HepG2 (cell line): ENCODE measurements around the gene TTYH1. TPM values are rescaled to one million over a fixed set of nuclear protein-coding genes. Genes with fewer than 3 reads are reported as not detected.
"Not testable (repeated sequence)": the region's sequence is repeated elsewhere in the genome, so short reads cannot be mapped to it uniquely, and the experiment has no call there.

Experiments
- ATAC-seq: fragments of 200-7000 bp; cut with Tn5 transposase; 3 replicates; pipeline ENCODE4 v1.9.1; 2020; ENCODE audit warnings: mild to moderate bottlenecking, moderate library complexity
- BruUV-seq: library from RNA; stranded (reverse); fragments of 400-500 nt; replicated peaks from 2 replicates; lab custom pipeline; 2021; lab: Mats Ljungman, UMichigan
- CTCF ChIA-PET: fragments of 300-600 bp; formaldehyde crosslinking; extraction: SDS; loops from one replicate; lab custom pipeline; 2021; ENCODE audit warnings: low total read pairs, inconsistent platforms, low intra/inter-chr PET ratio; lab: Yijun Ruan, JAX
- POLR2A ChIA-PET: fragments of 350-600 bp; sonication (Branson Sonifier 250); formaldehyde crosslinking; loops from one replicate; lab custom pipeline; 2020; ENCODE audit warnings: antibody characterized with exemption, inconsistent platforms; lab: Yijun Ruan, JAX
- DNase-seq: peaks from one replicate; pipeline ENCODE4 v3.0.0-alpha.2; 2015; ENCODE audit warnings: low spot score
- FAIRE-seq: peaks from 3 replicates; lab custom pipeline; 2011; peaks lifted over from hg19 to GRCh38; lab: Jason Lieb, UNC
- H2AFZ ChIP-seq: one replicate; pipeline ENCODE4 v1.6.1; 2011; ENCODE audit warnings: low read length, inconsistent platforms
- H3K27ac ChIP-seq: fragments of 300-600 bp; 3 replicates; pipeline ENCODE4 v1.8.0; 2011; ENCODE audit warnings: mixed run types, mild to moderate bottlenecking, mixed read lengths, low read length, inconsistent platforms; ENCODE audit not compliant: insufficient read depth; ENCODE audit errors: extremely low read length
- H3K27me3 ChIP-seq, 2 experiments: fragments of 200-600 bp in 1 of 2; 2 replicates in 1 of 2; 3 replicates in 1 of 2; pipeline versions ENCODE4 v1.6.0 to v1.8.0; 2011; ENCODE audit warnings: low read length in 2 of 2, mild to moderate bottlenecking in 2 of 2, moderate library complexity in 2 of 2, inconsistent platforms in 1 of 2; ENCODE audit not compliant: insufficient read depth in 2 of 2, control insufficient read depth in 1 of 2
- H3K36me3 ChIP-seq, 2 experiments: fragments of 200-600 bp in 1 of 2; replicated peaks in 1 of 2; 2 replicates in 1 of 2; 3 replicates in 1 of 2; pipeline versions ENCODE4 v1.5.1 to v1.8.0; 2011; ENCODE audit warnings: low read length in 2 of 2, inconsistent platforms in 1 of 2; ENCODE audit not compliant: insufficient read depth in 2 of 2, control insufficient read depth in 1 of 2
- H3K4me1 ChIP-seq: 2 replicates; pipeline ENCODE4 v1.5.1; 2012; ENCODE audit warnings: low read length, inconsistent platforms; ENCODE audit not compliant: insufficient read depth
- H3K4me2 ChIP-seq: 2 replicates; pipeline ENCODE4 v1.6.0; 2011; ENCODE audit warnings: low read depth, low read length, inconsistent platforms
- H3K4me3 ChIP-seq, 3 experiments: fragments of 200-600 bp in 1 of 3; sonication (generic), shearing (Covaris generic) in 1 of 3; replicated peaks in 1 of 3; 2 replicates each; pipeline ENCODE4 v1.5.1; 2011 to 2016; ENCODE audit warnings: low read length in 3 of 3, inconsistent platforms in 2 of 3, low read depth in 2 of 3, mild to moderate bottlenecking in 2 of 3, control low read depth in 1 of 3, mixed read lengths in 1 of 3; ENCODE audit not compliant: insufficient read depth in 1 of 3
- H3K79me2 ChIP-seq: one replicate; pipeline ENCODE4 v1.6.1; 2011; ENCODE audit warnings: low read length, inconsistent platforms; ENCODE audit not compliant: insufficient read depth
- H3K9ac ChIP-seq: 2 replicates; pipeline ENCODE4 v1.6.0; 2011; ENCODE audit warnings: mild to moderate bottlenecking, low read depth, low read length, inconsistent platforms; ENCODE audit not compliant: insufficient read depth
- H3K9me3 ChIP-seq: 2 replicates; pipeline ENCODE4 v1.5.1; 2012; ENCODE audit warnings: mild to moderate bottlenecking, low read length
- H4K20me1 ChIP-seq: 2 replicates; pipeline ENCODE4 v1.6.0; 2011; ENCODE audit warnings: inconsistent platforms, mild to moderate bottlenecking, low read length, moderate library complexity; ENCODE audit not compliant: insufficient read depth
- HNRNPK ChIP-seq: fragments of 200-400 bp; formaldehyde crosslinking; IDR thresholded peaks from 2 replicates; pipeline ENCODE4 v1.6.1; 2018; ENCODE audit warnings: low read length, low read depth, moderate library complexity, mild to moderate bottlenecking; ENCODE audit not compliant: poor library complexity, severe bottlenecking
- MAX ChIP-seq: IDR thresholded peaks from 2 replicates; pipeline ENCODE4 v1.6.1; 2012; ENCODE audit warnings: inconsistent platforms
- MAZ ChIP-seq, 2 experiments: sonication (generic) in 1 of 2; formaldehyde crosslinking in 1 of 2; IDR thresholded peaks; 2 replicates each; pipeline versions ENCODE4 v1.5.0 to v1.6.1; 2012 to 2020; ENCODE audit warnings: low read depth in 2 of 2, mild to moderate bottlenecking in 2 of 2, borderline replicate concordance in 1 of 2, improper control_type of control experiment in 1 of 2, low read length in 1 of 2, missing genetic modification reagents in 1 of 2, moderate library complexity in 1 of 2
- PATZ1 ChIP-seq: sonication (generic); formaldehyde crosslinking; IDR thresholded peaks from 2 replicates; pipeline ENCODE4 v1.4.0; 2020; ENCODE audit warnings: missing genetic modification reagents
- WGBS: methylation state at CpG from one replicate; pipeline ENCODE4 v1.1.6; 2017; ENCODE audit warnings: low lambda C conversion rate; 5-methylcytosine and 5-hydroxymethylcytosine counted together
- in situ Hi-C: cut with HindIII; loops from 2 replicates; pipeline ENCODE4 v1.10.0; 2017; ENCODE audit warnings: low pct_unique_long_range_greater_than_20kb; ENCODE audit not compliant: extremely low pct_ligation_motif_present
- intact Hi-C: fragments of 100-400 bp; cut with micrococcal nuclease; formaldehyde crosslinking; loops from one replicate; pipeline ENCODE4 v1.10.0; 2022; ENCODE audit not compliant: unreplicated experiment
- polyA plus RNA-seq, 8 experiments: library from polyadenylated mRNA; depleted of rRNA in 3 of 8; stranded (reverse) in 7 of 8; unstranded in 1 of 8; fragments of >200 nt; fragmentation: Illumina TruSeq in 4 of 8; extraction: Trizol in 4 of 8; gene quantifications; 2 replicates each; pipeline versions ENCODE4 v1.2.1 to v1.2.3, GENCODE V29; 2011 to 2016; ENCODE audit warnings: low read depth in 4 of 8, missing spikeins in 1 of 8, mixed read lengths in 1 of 8; ENCODE audit not compliant: insufficient read depth in 1 of 8
- total RNA-seq, 5 experiments: library from RNA; depleted of rRNA; stranded (reverse); fragments of >200 nt; fragmentation: Illumina TruSeq; extraction: Trizol; gene quantifications; 2 replicates each; pipeline ENCODE4 v1.2.3, GENCODE V29; 2016; ENCODE audit warnings: low read depth in 1 of 5

The TTYH1 gene
- total and polyA plus RNA-seq, 2 of the 13 experiments (the other 11 are each of a cell fraction or from before 2014, with no cell fraction given): 6.9 to 19.9 TPM

- TF ChIP-seq HNRNPK (peak; percentile 67), MAX (no peak), PATZ1 (CRISPR knock-in tag) (peak; percentile 44), MAZ (IDR thresholded peaks at IDR 0.05; ENCODE audit: borderline replicate concordance, low read depth, low read length) (peak; percentile 57; the same call in 1 of the 2 replicates), MAZ (CRISPR knock-in tag; IDR thresholded peaks at IDR 0.05; ENCODE audit: low read depth) (no peak)
Measured at GRCh38 chr19:54415208-54415900, at the start of gene TTYH1 (continued).

- H3K36me3 ChIP-seq, H3K27me3 ChIP-seq, H3K27ac ChIP-seq, H3K9me3 ChIP-seq, intact Hi-C loops, ATAC-seq, H3K4me2 ChIP-seq, DNase-seq, H3K4me3 ChIP-seq, H4K20me1 ChIP-seq, in situ Hi-C loops, H3K9ac ChIP-seq, H2AFZ ChIP-seq, BruUV-seq, H3K79me2 ChIP-seq, CTCF ChIA-PET: not testable (repeated sequence)
- 86% methylated on average over 13 of the region's 13 CpGs for WGBS
- FAIRE-seq: peak; percentile 15
- POLR2A ChIA-PET: interaction anchor here (1.7 kb wide), 1 partner anchor 54 kb away, joined by 3 read pairs; no protein-coding TSS in a partner anchor
- peaks cover 21% of the 10 kb centered on the region for H3K4me1 ChIP-seq
Measured at GRCh38 chr19:54365798-54366197, 49.5 kb upstream of the TTYH1 start.
